PC-3 (cell line): ENCODE data around the gene HGD. TPM values are rescaled to one million over a fixed set of nuclear protein-coding genes. Genes with fewer than 3 reads are reported as not detected.
A peak's percentile ranks its signal among the peaks of the same experiment; 100 is the strongest.

ENCODE experiments used
- ATAC-seq: fragments of 200-7000 bp; cut with Tn5 transposase; 2 replicates; pipeline ENCODE4 v1.9.1; 2020; ENCODE audit warnings: mild to moderate bottlenecking, moderate library complexity
- BruUV-seq: library from RNA; stranded (reverse); fragments of 400-500 nt; replicated peaks from 2 replicates; lab custom pipeline; 2021; lab: Mats Ljungman, UMichigan
- CTCF ChIA-PET: fragments of 300-600 bp; sonication (Branson Sonifier 250); formaldehyde crosslinking; loops from one replicate; lab custom pipeline; 2022; ENCODE audit warnings: antibody characterized with exemption; lab: Charles Lee
- POLR2A ChIA-PET: fragments of 300-600 bp; sonication (Branson Sonifier 250); formaldehyde crosslinking; loops from one replicate; lab custom pipeline; 2022; ENCODE audit warnings: antibody characterized with exemption; ENCODE audit not compliant: unreplicated experiment; lab: Charles Lee
- DNase-seq: peaks from one replicate; pipeline ENCODE4 v3.0.0-alpha.2; 2015
- H2AFZ ChIP-seq: fragments of 300-600 bp; sonication (generic); 2 replicates; pipeline ENCODE4 v1.6.0; 2016; ENCODE audit warnings: antibody characterized with exemption, low read length
- H3F3A ChIP-seq: fragments of 300-600 bp; sonication (generic); one replicate; pipeline ENCODE4 v1.6.0; 2017; ENCODE audit warnings: antibody characterized with exemption, low read length, control low read depth, mild to moderate bottlenecking; ENCODE audit not compliant: unreplicated experiment
- H3K27ac ChIP-seq: fragments of 300-600 bp; sonication (generic); 2 replicates; pipeline ENCODE4 v1.5.1; 2016; ENCODE audit warnings: mild to moderate bottlenecking, low read length
- H3K27me3 ChIP-seq: fragments of 300-600 bp; sonication (generic); 2 replicates; pipeline ENCODE4 v1.6.1; 2016; ENCODE audit warnings: low read length, mixed read lengths
- H3K36me3 ChIP-seq: fragments of 300-600 bp; sonication (generic); 2 replicates; pipeline ENCODE4 v1.6.1; 2016; ENCODE audit warnings: low read depth, mixed run types, low read length, mixed read lengths
- H3K4me1 ChIP-seq: fragments of 300-600 bp; sonication (generic); 2 replicates; pipeline ENCODE4 v1.5.1; 2016; ENCODE audit warnings: low read length; ENCODE audit not compliant: insufficient read depth
- H3K4me2 ChIP-seq: fragments of 300-600 bp; sonication (generic); 2 replicates; pipeline ENCODE4 v1.6.0; 2016; ENCODE audit warnings: low read length
- H3K4me3 ChIP-seq: fragments of 300-600 bp; sonication (generic); 2 replicates; pipeline ENCODE4 v1.5.1; 2016; ENCODE audit warnings: mild to moderate bottlenecking, low read length, mixed read lengths
- H3K79me2 ChIP-seq: fragments of 300-600 bp; sonication (generic); 2 replicates; pipeline ENCODE4 v1.6.1; 2017; ENCODE audit warnings: low read length, mixed read lengths
- H3K9ac ChIP-seq: fragments of 300-600 bp; sonication (generic); 2 replicates; pipeline ENCODE4 v1.6.0; 2016; ENCODE audit warnings: mild to moderate bottlenecking, low read length
- H3K9me2 ChIP-seq: fragments of 300-600 bp; sonication (generic); replicated peaks from 2 replicates; pipeline ENCODE4 v1.6.1; 2016; ENCODE audit warnings: mixed run types, low read length, mixed read lengths
- H3K9me3 ChIP-seq: fragments of 300-600 bp; sonication (generic); 2 replicates; pipeline ENCODE4 v1.6.1; 2016; ENCODE audit warnings: low read length, mixed read lengths
- H4K20me1 ChIP-seq: fragments of 300-600 bp; sonication (generic); 2 replicates; pipeline ENCODE4 v1.6.1; 2016; ENCODE audit warnings: low read length, mixed read lengths
- CTCF ChIP-seq: fragments of 300-600 bp; sonication (generic); conservative IDR thresholded peaks from 2 replicates; pipeline ENCODE4 v1.5.1; 2017; ENCODE audit warnings: antibody characterized with exemption, low read depth, mild to moderate bottlenecking, low read length
- EZH2 ChIP-seq: fragments of 300-600 bp; sonication (generic); IDR thresholded peaks from one replicate; pipeline ENCODE4 v1.6.1; 2017; ENCODE audit warnings: antibody characterized with exemption, mild to moderate bottlenecking, low read length; ENCODE audit not compliant: unreplicated experiment
- EZH2phosphoT487 ChIP-seq: fragments of 300-600 bp; sonication (generic); IDR thresholded peaks from 2 replicates; pipeline ENCODE4 v1.6.1; 2018; ENCODE audit warnings: mild to moderate bottlenecking, antibody characterized with exemption, low read length, borderline replicate concordance
- intact Hi-C: fragments of 100-400 bp; cut with micrococcal nuclease; formaldehyde crosslinking; loops from 2 replicates; pipeline ENCODE4 v1.9.0; 2023
- total RNA-seq: library from RNA; depleted of rRNA; stranded (reverse); fragments of >200 nt; gene quantifications from 2 replicates; pipeline ENCODE4 v1.2.3, GENCODE V29; 2014

Gene HGD
- total RNA-seq, 1 experiment from 2014 or later: 0.11 TPM

GRCh38 chr3:120637851-120638559 lies 44.0 kb downstream of the HGD start:
- ChIA-PET CTCF (no interaction called here), POLR2A (no interaction called here)
- BruUV-seq: no TSS peak
- Histone ChIP-seq H3K27me3 (no peaks in the 10 kb centered on the region), H3K4me3 (no peak overlapping the region), H3K4me2 (no peak overlapping the region), H4K20me1 (no peaks in the 10 kb centered on the region), H2AFZ (no peak overlapping the region), H3K4me1 (no peaks in the 10 kb centered on the region), H3K36me3 (no peaks in the 10 kb centered on the region), H3K9me2 (no peaks in the 10 kb centered on the region), H3K79me2 (no peaks in the 10 kb centered on the region), H3K9ac (no peak overlapping the region), H3K9me3 (no peaks in the 10 kb centered on the region), H3F3A (no peaks in the 10 kb centered on the region), H3K27ac (no peak overlapping the region)
- intact Hi-C loops: no loop called here
- DNase-seq: no peak
- no peak for TF ChIP-seq EZH2phosphoT487
- no peak for TF ChIP-seq CTCF
- TF ChIP-seq EZH2: no peak
- ATAC-seq: no peak

- DNase-seq (no peak), ATAC-seq (no peak)
- H3K27me3 ChIP-seq: no peaks in the 10 kb centered on the region
- H3K4me2 ChIP-seq: no peak overlapping the region
- no peaks in the 10 kb centered on the region for H3K9me2 ChIP-seq
- no peaks in the 10 kb centered on the region for H3K4me1 ChIP-seq
- no peaks in the 10 kb centered on the region for H3F3A ChIP-seq
- H3K9ac ChIP-seq: no peak overlapping the region
- CTCF ChIA-PET: no interaction called here
- no peaks in the 10 kb centered on the region for H4K20me1 ChIP-seq
- H3K79me2 ChIP-seq: no peaks in the 10 kb centered on the region
- POLR2A ChIA-PET: no interaction called here
- H2AFZ ChIP-seq: no peak overlapping the region
- H3K9me3 ChIP-seq: no peaks in the 10 kb centered on the region
- no peaks in the 10 kb centered on the region for H3K36me3 ChIP-seq
- no peak overlapping the region for H3K27ac ChIP-seq
- no TSS peak for BruUV-seq
- H3K4me3 ChIP-seq: no peak overlapping the region
- intact Hi-C loops: no loop called here
- TF ChIP-seq CTCF: no peak
- no peak for TF ChIP-seq EZH2phosphoT487
- no peak for TF ChIP-seq EZH2
Measured at GRCh38 chr3:120636795-120637401, 45.1 kb downstream of the HGD start.

GRCh38 chr3:120634539-120634938 lies 47.5 kb downstream of the HGD start:
- no peaks in the 10 kb centered on the region for H3K27me3 ChIP-seq
- H2AFZ ChIP-seq: no peak overlapping the region
- H3K27ac ChIP-seq: no peak overlapping the region
- H3K4me3 ChIP-seq: no peak overlapping the region
- no TSS peak for BruUV-seq
- no peaks in the 10 kb centered on the region for H3K9me2 ChIP-seq
- no peaks in the 10 kb centered on the region for H4K20me1 ChIP-seq
- DNase-seq (no peak), ATAC-seq (peak; percentile 45; the same call in 1 of the 2 replicates)
- ChIA-PET CTCF (interaction anchor here (0.8 kb wide), 1 partner anchor 72 kb away, joined by 6 read pairs; no protein-coding TSS in a partner anchor), POLR2A (no interaction called here)
- H3K9ac ChIP-seq: no peak overlapping the region
- no peaks in the 10 kb centered on the region for H3K79me2 ChIP-seq
- H3K4me2 ChIP-seq: no peak overlapping the region
- no peaks in the 10 kb centered on the region for H3F3A ChIP-seq
- intact Hi-C loops: no loop called here
- TF ChIP-seq EZH2: no peak
- TF ChIP-seq EZH2phosphoT487: no peak
- TF ChIP-seq CTCF: no peak
- H3K36me3 ChIP-seq: no peaks in the 10 kb centered on the region
- no peaks in the 10 kb centered on the region; the same call in 1 of the 2 replicates for H3K9me3 ChIP-seq
- H3K4me1 ChIP-seq: no peaks in the 10 kb centered on the region
